H1 (cell line): ENCODE measurements around the gene RNFT2. TPM values are rescaled to one million over a fixed set of nuclear protein-coding genes. Genes with fewer than 3 reads are reported as not detected.

ENCODE experiments used
- CTCF ChIA-PET: fragments of 300-600 bp; sonication (Branson Sonifier 250); formaldehyde crosslinking; loops from one replicate; lab custom pipeline; 2021; ENCODE audit not compliant: partially characterized antibody; lab: Charles Lee
- POLR2A ChIA-PET: fragments of 300-600 bp; sonication (Branson Sonifier 250); formaldehyde crosslinking; loops from one replicate; lab custom pipeline; 2021; ENCODE audit warnings: inconsistent platforms; ENCODE audit not compliant: partially characterized antibody; lab: Charles Lee
- DNase-seq, 2 experiments: peaks; one replicate each; pipeline versions ENCODE4 v3.0.0 to v3.0.0-alpha.2; 2010 to 2022; ENCODE audit warnings: low spot score in 2 of 2, low read depth in 1 of 2, mixed read lengths in 1 of 2
- FAIRE-seq: peaks from 2 replicates; lab custom pipeline; 2011; peaks lifted over from hg19 to GRCh38; lab: Jason Lieb, UNC
- H2AFZ ChIP-seq: 2 replicates; pipeline ENCODE4 v1.8.1; 2012; ENCODE audit warnings: low read length, inconsistent platforms
- H2AK5ac ChIP-seq: 2 replicates; pipeline ENCODE4 v1.6.1; 2013; ENCODE audit warnings: low read depth, low read length
- H2BK120ac ChIP-seq: replicated peaks from 2 replicates; pipeline ENCODE3; 2013; ENCODE audit warnings: low read depth, low read length, inconsistent platforms
- H2BK12ac ChIP-seq: 2 replicates; pipeline ENCODE4 v1.6.1; 2013; ENCODE audit warnings: low read depth, low read length
- H2BK15ac ChIP-seq: 2 replicates; pipeline ENCODE4 v1.6.1; 2013; ENCODE audit warnings: low read length
- H2BK20ac ChIP-seq: 2 replicates; pipeline ENCODE4 v1.6.1; 2013; ENCODE audit warnings: low read length
- H2BK5ac ChIP-seq: 2 replicates; pipeline ENCODE4 v1.6.1; 2013; ENCODE audit warnings: low read depth, low read length
- H3K14ac ChIP-seq: 2 replicates; pipeline ENCODE4 v1.6.1; 2013; ENCODE audit warnings: inconsistent platforms; ENCODE audit not compliant: insufficient read length
- H3K18ac ChIP-seq: 2 replicates; pipeline ENCODE4 v1.6.1; 2013; ENCODE audit warnings: low read length; ENCODE audit errors: extremely low read depth
- H3K23ac ChIP-seq: 2 replicates; pipeline ENCODE4 v1.6.1; 2013; ENCODE audit warnings: inconsistent platforms; ENCODE audit not compliant: insufficient read length
- H3K23me2 ChIP-seq: 2 replicates; pipeline ENCODE4 v1.6.1; 2013; ENCODE audit warnings: low read depth, low read length
- H3K27ac ChIP-seq: 2 replicates; pipeline ENCODE4 v1.6.1; 2011; ENCODE audit warnings: low read depth, low read length, inconsistent platforms
- H3K27me3 ChIP-seq, 4 experiments: replicated peaks in 1 of 4; 1 replicate in 1 of 4; 2 replicates in 3 of 4; pipeline versions ENCODE4 v1.6.1 to v1.8.1; 2011 to 2013; ENCODE audit warnings: low read length in 3 of 4, mild to moderate bottlenecking in 3 of 4, inconsistent platforms in 2 of 4, mixed read lengths in 2 of 4, moderate library complexity in 1 of 4; ENCODE audit not compliant: control insufficient read depth in 3 of 4, insufficient read depth in 3 of 4; ENCODE audit errors: extremely low read depth in 1 of 4
- H3K36me3 ChIP-seq, 4 experiments: 2 replicates each; pipeline versions ENCODE4 v1.6.1 to v1.8.1; 2011 to 2013; ENCODE audit warnings: mild to moderate bottlenecking in 4 of 4, low read length in 3 of 4, moderate library complexity in 2 of 4, control low read depth in 1 of 4, inconsistent platforms in 1 of 4; ENCODE audit not compliant: insufficient read depth in 4 of 4, control insufficient read depth in 2 of 4
- H3K4ac ChIP-seq: replicated peaks from 2 replicates; pipeline ENCODE3; 2013; ENCODE audit warnings: low read length, low read depth, mixed read lengths, inconsistent platforms; ENCODE audit not compliant: insufficient read length
- H3K4me1 ChIP-seq, 4 experiments: replicated peaks in 1 of 4; 1 replicate in 1 of 4; 2 replicates in 3 of 4; pipeline versions ENCODE4 v1.6.1 to v1.8.1; 2011 to 2013; ENCODE audit warnings: low read length in 3 of 4, inconsistent platforms in 2 of 4, mixed read lengths in 1 of 4; ENCODE audit not compliant: insufficient read depth in 4 of 4, control insufficient read depth in 3 of 4
- H3K4me2 ChIP-seq, 2 experiments: 2 replicates each; pipeline versions ENCODE4 v1.6.1 to v1.8.1; 2011 to 2013; ENCODE audit warnings: low read depth in 2 of 2, low read length in 2 of 2, control low read depth in 1 of 2, inconsistent platforms in 1 of 2, mild to moderate bottlenecking in 1 of 2; ENCODE audit not compliant: insufficient read depth in 1 of 2
- H3K4me3 ChIP-seq, 4 experiments: fragments of 200-600, 300-600 bp in 1 of 4; sonication (generic), shearing (Covaris generic), sonication (Bioruptor Twin) in 1 of 4; 2 replicates each; pipeline versions ENCODE4 v1.5.1 to v1.8.1; 2011 to 2016; ENCODE audit warnings: low read length in 4 of 4, low read depth in 3 of 4, control low read depth in 2 of 4, inconsistent platforms in 2 of 4, mild to moderate bottlenecking in 2 of 4, mixed read lengths in 1 of 4, moderate library complexity in 1 of 4; ENCODE audit not compliant: insufficient read depth in 2 of 4; ENCODE audit errors: extremely low read depth in 1 of 4
- H3K56ac ChIP-seq: replicated peaks from 2 replicates; pipeline ENCODE3; 2013; ENCODE audit warnings: low read depth, mild to moderate bottlenecking, mixed read lengths, low read length, inconsistent platforms; ENCODE audit not compliant: insufficient read length
- H3K79me1 ChIP-seq: 2 replicates; pipeline ENCODE4 v1.6.1; 2013; ENCODE audit warnings: low read depth, low read length, control low read depth
- H3K79me2 ChIP-seq, 2 experiments: 2 replicates each; pipeline versions ENCODE4 v1.6.1 to v1.8.1; 2012 to 2013; ENCODE audit warnings: low read length in 2 of 2, mild to moderate bottlenecking in 2 of 2, inconsistent platforms in 1 of 2; ENCODE audit not compliant: insufficient read depth in 2 of 2, control insufficient read depth in 1 of 2
- H3K9ac ChIP-seq, 4 experiments: replicated peaks in 1 of 4; 1 replicate in 1 of 4; 2 replicates in 3 of 4; pipeline versions ENCODE4 v1.6.1 to v1.8.1; 2011 to 2013; ENCODE audit warnings: low read depth in 3 of 4, low read length in 3 of 4, control low read depth in 2 of 4, mild to moderate bottlenecking in 2 of 4, moderate library complexity in 2 of 4, inconsistent platforms in 1 of 4; ENCODE audit errors: extremely low read depth in 1 of 4
- H3K9me3 ChIP-seq, 2 experiments: 2 replicates each; pipeline versions ENCODE4 v1.6.1 to v1.8.1; 2012 to 2013; ENCODE audit warnings: mild to moderate bottlenecking in 2 of 2, moderate library complexity in 2 of 2, control low read depth in 1 of 2, inconsistent platforms in 1 of 2, low read depth in 1 of 2, low read length in 1 of 2, mixed read lengths in 1 of 2; ENCODE audit not compliant: insufficient read depth in 2 of 2
- H4K20me1 ChIP-seq, 2 experiments: replicated peaks in 1 of 2; 2 replicates each; pipeline versions ENCODE3 to v1.8.1; 2011 to 2013; ENCODE audit warnings: inconsistent platforms in 2 of 2, low read length in 2 of 2, mild to moderate bottlenecking in 1 of 2; ENCODE audit not compliant: insufficient read depth in 2 of 2, control insufficient read depth in 1 of 2
- H4K5ac ChIP-seq: 2 replicates; pipeline ENCODE4 v1.6.1; 2013; ENCODE audit warnings: low read length, low read depth, mixed read lengths, inconsistent platforms; ENCODE audit not compliant: insufficient read length
- H4K8ac ChIP-seq: 2 replicates; pipeline ENCODE4 v1.8.0; 2013; ENCODE audit warnings: mild to moderate bottlenecking, moderate library complexity, low read length, inconsistent platforms; ENCODE audit not compliant: insufficient read depth; ENCODE audit errors: extremely low read depth
- H4K91ac ChIP-seq: replicated peaks from 2 replicates; pipeline ENCODE3; 2013; ENCODE audit warnings: low read length, mixed read lengths, inconsistent platforms; ENCODE audit not compliant: insufficient read length
- EGR1 ChIP-seq: IDR thresholded peaks from 2 replicates; pipeline ENCODE4 v1.6.1; 2011; ENCODE audit warnings: low read depth, low read length, borderline replicate concordance
- YY1 ChIP-seq: IDR thresholded peaks from 2 replicates; pipeline ENCODE4 v1.6.1; 2011; ENCODE audit warnings: low read depth, mild to moderate bottlenecking, low read length
- WGBS, 2 experiments: shearing (Covaris generic) in 1 of 2; methylation state at CpG; one replicate each; pipeline versions ENCODE4 v1.1.6 to v1.1.7; 2013 to 2015; ENCODE audit warnings: low lambda C conversion rate in 2 of 2, mixed read lengths in 2 of 2, inconsistent platforms in 1 of 2, low coverage in 1 of 2, missing lambda C conversion rate in 1 of 2; ENCODE audit not compliant: insufficient replicate concordance in 2 of 2, insufficient coverage in 1 of 2, insufficient read length in 1 of 2; ENCODE audit errors: extremely low coverage in 1 of 2, missing lambda C conversion rate in 1 of 2; 5-methylcytosine and 5-hydroxymethylcytosine counted together
- polyA plus RNA-seq, 7 experiments: library from polyadenylated mRNA; depleted of rRNA in 3 of 7; stranded (reverse) in 5 of 7; unstranded in 2 of 7; fragments of >200 nt in 5 of 7; fragments of 200-250 nt in 2 of 7; gene quantifications; 1 replicate in 5 of 7; 2 replicates in 1 of 7; 4 replicates in 1 of 7; pipeline versions ENCODE4 v1.2.1 to v1.2.3, GENCODE V29; 2011 to 2013; ENCODE audit warnings: missing spikeins in 2 of 7, mixed read lengths in 2 of 7
- total RNA-seq: library from RNA; stranded (reverse); fragmentation: NEBNext Ultra II Directional; extraction: Animal tissue kit (Norgen Biotek cat#: 25700); gene quantifications from 2 replicates; pipeline ENCODE4 v1.2.1, GENCODE V29; 2021

Gene RNFT2
- total and polyA plus RNA-seq, 2 of the 8 experiments (the other 6 are each of a cell fraction or from before 2014, with no cell fraction given), result 14.2 to 33.1 TPM

DNA sequence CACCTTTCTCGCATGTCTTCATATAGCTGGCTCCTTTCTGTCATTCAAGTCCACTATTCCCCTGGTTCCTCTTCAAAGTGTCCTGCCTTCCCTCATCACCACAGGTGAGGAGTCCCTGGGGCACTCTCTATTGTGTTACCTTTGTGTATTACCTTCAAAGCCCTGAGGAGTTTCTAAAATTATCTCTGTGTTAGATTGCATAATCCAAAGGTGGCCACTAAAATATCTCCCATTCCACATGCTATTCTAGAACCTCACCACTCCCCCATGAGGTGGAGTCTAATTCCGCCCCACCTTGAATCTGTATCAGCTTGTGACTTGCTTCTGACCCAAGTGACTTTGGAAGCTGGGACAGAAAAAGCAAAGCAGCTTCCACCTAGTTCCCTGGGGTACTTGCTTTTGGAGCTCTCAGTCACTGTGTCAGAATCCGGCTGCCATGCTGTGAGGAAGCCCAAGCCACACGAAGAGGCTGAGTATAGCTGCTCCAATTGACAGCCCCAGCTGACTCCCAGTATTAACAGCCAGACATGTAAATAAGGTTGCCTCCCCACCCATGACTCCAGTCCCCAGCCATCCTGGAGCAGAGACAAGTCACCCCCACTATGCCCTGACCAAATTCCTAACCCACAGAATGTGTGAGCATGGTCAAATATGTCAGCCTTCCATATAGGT is 136.3 kb downstream of the RNFT2 start:
- peaks cover 10% of the 10 kb centered on the region; the same call in 1 of the 2 replicates for H3K23me2 ChIP-seq
- TF ChIP-seq EGR1 (no peak), YY1 (0 out of 2 replicates have a peak, but pooled peaks have one; percentile 63)
- TF ChIP-seq, all 59 proteins: peak for 1
- Histone ChIP-seq H3K9ac (no peak overlapping the region), H2BK120ac (no peak overlapping the region), H3K27me3 (peaks cover 18 to 24% (median 24%) of the 10 kb centered on the region in 4 experiments), H2AFZ (no peak overlapping the region), H3K23ac (no peak overlapping the region), H3K4ac (no peak overlapping the region), H3K56ac (no peak overlapping the region), H4K8ac (no peak overlapping the region), H2BK12ac (no peak overlapping the region), H4K5ac (no peak overlapping the region), H2AK5ac (no peak overlapping the region), H3K14ac (no peak overlapping the region), H3K4me1 (peaks cover 2 to 14% (median 7%) of the 10 kb centered on the region in 4 experiments), H3K79me1 (no peaks in the 10 kb centered on the region), H3K36me3 (peaks cover 0 to under 1% (median 0%) of the 10 kb centered on the region in 4 experiments; a peak in 1 of 8 replicates), H4K91ac (no peak overlapping the region), H3K4me3 (no peak overlapping the region), H3K79me2 (no peaks in the 10 kb centered on the region; a peak in 1 of 4 replicates), H2BK15ac (no peak overlapping the region), H3K27ac (no peak overlapping the region), H2BK20ac (no peak overlapping the region), H4K20me1 (no peaks in the 10 kb centered on the region), H3K9me3 (peaks cover 0 to 3% of the 10 kb centered on the region in 2 experiments; a peak in 1 of 4 replicates), H3K18ac (no peak overlapping the region), H3K4me2 (no peak overlapping the region), H2BK5ac (no peak overlapping the region)
- FAIRE-seq (peak; percentile 62), DNase-seq (no peak)
- WGBS, 2 experiments, result 85% methylated on average over 4 of the region's 4 CpGs; no CpG with 5 or more reads in 1 of the 2 experiments
- ChIA-PET CTCF (interaction anchor here (1.1 to 4.3 kb wide), 4 partner anchors 9 to 178 kb away, joined by 3 to 39 read pairs (median 5); no protein-coding TSS in a partner anchor), POLR2A (interaction anchor here (0.6 to 1.5 kb wide), 3 partner anchors 14 to 237 kb away, joined by 3 read pairs; no protein-coding TSS in a partner anchor)
